A549 treated with AZD9567 at 1 μM for 4 hours (cell line): ENCODE data around the gene STBD1. TPM values are rescaled to one million over a fixed set of nuclear protein-coding genes. Genes with fewer than 3 reads are reported as not detected.

Experiments
- total RNA-seq: library from RNA; stranded (reverse); fragments of 200-300 nt; extraction: Qiagen RNA extraction; gene quantifications from 5 replicates; pipeline ENCODE4 v1.2.3, GENCODE V29; 2022; ENCODE audit not compliant: insufficient read depth

STBD1 gene
- 4.2 to 12.4 TPM (median 10.9 TPM) in 5 replicates for total RNA-seq

GRCh38 chr4:76305971-76306881 is at the start of gene STBD1:
STBD1 (plus strand) TSS chr4:76306733; CDS start chr4:76306770, 37 bp downstream.

Other genes with a start within 250 kb of the STBD1 start
- not detected in 5 replicates for gene ART3, start 232.0 kb upstream of the STBD1 start, total RNA-seq
- 28.7 to 31.7 TPM (median 28.9 TPM) in 5 replicates for gene NUP54, start 158.3 kb upstream of the STBD1 start, total RNA-seq
- 44.6 to 54.4 TPM (median 51.4 TPM) in 5 replicates for gene SCARB2, start 92.9 kb upstream of the STBD1 start, total RNA-seq
- gene FAM47E, start 55.0 kb upstream of the STBD1 start, total RNA-seq = 0.07 to 0.41 TPM (median 0.24 TPM) in 4 of 5 replicates, not detected in the other
- 0.02 TPM in 2 of 5 replicates, not detected in the others for gene CCDC158, start 114.4 kb downstream of the STBD1 start, total RNA-seq
- gene SHROOM3, start 128.5 kb downstream of the STBD1 start, total RNA-seq = 6.5 to 13.0 TPM (median 12.0 TPM) in 5 replicates